PC-3 (cell line): ENCODE measurements around the gene ZNF595. TPM values are rescaled to one million over a fixed set of nuclear protein-coding genes. Genes with fewer than 3 reads are reported as not detected.

ENCODE experiments used
- ATAC-seq: fragments of 200-7000 bp; cut with Tn5 transposase; 2 replicates; pipeline ENCODE4 v1.9.1; 2020; ENCODE audit warnings: mild to moderate bottlenecking, moderate library complexity
- BruUV-seq: library from RNA; stranded (reverse); fragments of 400-500 nt; replicated peaks from 2 replicates; lab custom pipeline; 2021; lab: Mats Ljungman, UMichigan
- CTCF ChIA-PET: fragments of 300-600 bp; sonication (Branson Sonifier 250); formaldehyde crosslinking; loops from one replicate; lab custom pipeline; 2022; ENCODE audit warnings: antibody characterized with exemption; lab: Charles Lee
- POLR2A ChIA-PET: fragments of 300-600 bp; sonication (Branson Sonifier 250); formaldehyde crosslinking; loops from one replicate; lab custom pipeline; 2022; ENCODE audit warnings: antibody characterized with exemption; ENCODE audit not compliant: unreplicated experiment; lab: Charles Lee
- DNase-seq: peaks from one replicate; pipeline ENCODE4 v3.0.0-alpha.2; 2015
- H2AFZ ChIP-seq: fragments of 300-600 bp; sonication (generic); 2 replicates; pipeline ENCODE4 v1.6.0; 2016; ENCODE audit warnings: antibody characterized with exemption, low read length
- H3F3A ChIP-seq: fragments of 300-600 bp; sonication (generic); one replicate; pipeline ENCODE4 v1.6.0; 2017; ENCODE audit warnings: antibody characterized with exemption, low read length, control low read depth, mild to moderate bottlenecking; ENCODE audit not compliant: unreplicated experiment
- H3K27ac ChIP-seq: fragments of 300-600 bp; sonication (generic); 2 replicates; pipeline ENCODE4 v1.5.1; 2016; ENCODE audit warnings: mild to moderate bottlenecking, low read length
- H3K27me3 ChIP-seq: fragments of 300-600 bp; sonication (generic); 2 replicates; pipeline ENCODE4 v1.6.1; 2016; ENCODE audit warnings: low read length, mixed read lengths
- H3K36me3 ChIP-seq: fragments of 300-600 bp; sonication (generic); 2 replicates; pipeline ENCODE4 v1.6.1; 2016; ENCODE audit warnings: low read depth, mixed run types, low read length, mixed read lengths
- H3K4me1 ChIP-seq: fragments of 300-600 bp; sonication (generic); 2 replicates; pipeline ENCODE4 v1.5.1; 2016; ENCODE audit warnings: low read length; ENCODE audit not compliant: insufficient read depth
- H3K4me2 ChIP-seq: fragments of 300-600 bp; sonication (generic); 2 replicates; pipeline ENCODE4 v1.6.0; 2016; ENCODE audit warnings: low read length
- H3K4me3 ChIP-seq: fragments of 300-600 bp; sonication (generic); 2 replicates; pipeline ENCODE4 v1.5.1; 2016; ENCODE audit warnings: mild to moderate bottlenecking, low read length, mixed read lengths
- H3K79me2 ChIP-seq: fragments of 300-600 bp; sonication (generic); 2 replicates; pipeline ENCODE4 v1.6.1; 2017; ENCODE audit warnings: low read length, mixed read lengths
- H3K9ac ChIP-seq: fragments of 300-600 bp; sonication (generic); 2 replicates; pipeline ENCODE4 v1.6.0; 2016; ENCODE audit warnings: mild to moderate bottlenecking, low read length
- H3K9me2 ChIP-seq: fragments of 300-600 bp; sonication (generic); replicated peaks from 2 replicates; pipeline ENCODE4 v1.6.1; 2016; ENCODE audit warnings: mixed run types, low read length, mixed read lengths
- H3K9me3 ChIP-seq: fragments of 300-600 bp; sonication (generic); 2 replicates; pipeline ENCODE4 v1.6.1; 2016; ENCODE audit warnings: low read length, mixed read lengths
- H4K20me1 ChIP-seq: fragments of 300-600 bp; sonication (generic); 2 replicates; pipeline ENCODE4 v1.6.1; 2016; ENCODE audit warnings: low read length, mixed read lengths
- CTCF ChIP-seq: fragments of 300-600 bp; sonication (generic); conservative IDR thresholded peaks from 2 replicates; pipeline ENCODE4 v1.5.1; 2017; ENCODE audit warnings: antibody characterized with exemption, low read depth, mild to moderate bottlenecking, low read length
- EZH2 ChIP-seq: fragments of 300-600 bp; sonication (generic); IDR thresholded peaks from one replicate; pipeline ENCODE4 v1.6.1; 2017; ENCODE audit warnings: antibody characterized with exemption, mild to moderate bottlenecking, low read length; ENCODE audit not compliant: unreplicated experiment
- EZH2phosphoT487 ChIP-seq: fragments of 300-600 bp; sonication (generic); IDR thresholded peaks from 2 replicates; pipeline ENCODE4 v1.6.1; 2018; ENCODE audit warnings: mild to moderate bottlenecking, antibody characterized with exemption, low read length, borderline replicate concordance
- intact Hi-C: fragments of 100-400 bp; cut with micrococcal nuclease; formaldehyde crosslinking; loops from 2 replicates; pipeline ENCODE4 v1.9.0; 2023
- total RNA-seq: library from RNA; depleted of rRNA; stranded (reverse); fragments of >200 nt; gene quantifications from 2 replicates; pipeline ENCODE4 v1.2.3, GENCODE V29; 2014

Gene ZNF595
- total RNA-seq, 1 experiment from 2014 or later: 7.4 TPM

DNA sequence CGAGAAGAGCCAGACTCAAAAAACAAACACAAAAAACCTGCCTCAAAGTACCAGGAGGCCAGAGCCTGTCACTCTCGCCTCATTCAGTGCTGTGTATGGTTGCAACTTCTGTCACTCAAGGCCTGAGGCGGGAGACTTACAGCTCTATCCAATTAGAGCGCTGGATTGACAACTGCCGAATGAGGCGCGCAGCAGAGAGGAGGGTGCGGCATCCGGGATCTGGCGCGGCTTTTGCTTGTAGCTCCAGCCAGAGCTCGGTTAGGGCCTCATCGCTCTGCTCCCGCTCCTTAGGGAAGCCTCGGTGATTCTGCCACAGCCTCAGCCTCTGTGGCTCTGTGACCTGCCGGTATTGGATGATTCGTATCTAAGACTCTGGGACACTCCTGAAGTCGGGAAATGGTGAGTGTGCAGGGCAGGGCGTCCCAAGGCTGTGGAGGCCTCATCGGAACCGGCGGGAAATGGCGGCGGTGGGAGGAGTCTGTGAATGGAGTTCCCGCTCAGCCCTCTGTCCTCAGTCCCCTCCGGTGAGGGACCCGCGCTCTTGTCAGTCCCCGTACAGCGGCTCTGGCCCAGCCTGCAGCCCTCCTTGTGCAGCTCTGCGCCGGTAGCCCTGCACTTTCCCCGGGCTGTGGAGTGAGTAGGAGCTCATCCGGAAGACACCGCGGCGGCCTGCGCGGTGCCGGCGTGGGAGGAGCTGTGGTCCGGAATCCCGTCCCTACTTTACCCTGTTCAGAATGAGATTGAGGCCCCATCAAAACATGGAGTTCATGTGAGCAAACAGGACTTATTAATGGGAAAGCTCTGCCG is 71.4 kb downstream of the ZNF595 start, which contains the start of gene ZNF718:
Gene ZNF718, plus strand, starts transcription at position 227 of the 807 bp plus-strand sequence. Its CDS starts 170 bp downstream, at position 397.
- no peaks in the 10 kb centered on the region for H3F3A ChIP-seq
- H2AFZ ChIP-seq: peak within 1 kb of the TSS; percentile 83
- no peaks in the 10 kb centered on the region for H3K9me2 ChIP-seq
- DNase-seq (peak; percentile 89), ATAC-seq (peak; percentile 98)
- no peaks in the 10 kb centered on the region for H3K4me1 ChIP-seq
- peak within 1 kb of the TSS; percentile 83 for H3K9ac ChIP-seq
- peak within 1 kb of the TSS; percentile 52 for H3K27ac ChIP-seq
- peak within 1 kb of the TSS; percentile 77 for H3K4me3 ChIP-seq
- no peaks in the 10 kb centered on the region for H3K27me3 ChIP-seq
- H3K36me3 ChIP-seq: peaks cover 41% of the 10 kb centered on the region
- BruUV-seq: TSS peak; percentile 51
- ChIA-PET POLR2A (no interaction called here), CTCF (no interaction called here)
- H3K4me2 ChIP-seq: peak within 1 kb of the TSS; percentile 78
- intact Hi-C loops: no loop called here
- H3K9me3 ChIP-seq: peaks cover 15% of the 10 kb centered on the region; the same call in 1 of the 2 replicates
- TF ChIP-seq CTCF: no peak
- no peak for TF ChIP-seq EZH2phosphoT487
- no peak for TF ChIP-seq EZH2
- peaks cover 28% of the 10 kb centered on the region for H3K79me2 ChIP-seq
- no peaks in the 10 kb centered on the region for H4K20me1 ChIP-seq

DNA sequence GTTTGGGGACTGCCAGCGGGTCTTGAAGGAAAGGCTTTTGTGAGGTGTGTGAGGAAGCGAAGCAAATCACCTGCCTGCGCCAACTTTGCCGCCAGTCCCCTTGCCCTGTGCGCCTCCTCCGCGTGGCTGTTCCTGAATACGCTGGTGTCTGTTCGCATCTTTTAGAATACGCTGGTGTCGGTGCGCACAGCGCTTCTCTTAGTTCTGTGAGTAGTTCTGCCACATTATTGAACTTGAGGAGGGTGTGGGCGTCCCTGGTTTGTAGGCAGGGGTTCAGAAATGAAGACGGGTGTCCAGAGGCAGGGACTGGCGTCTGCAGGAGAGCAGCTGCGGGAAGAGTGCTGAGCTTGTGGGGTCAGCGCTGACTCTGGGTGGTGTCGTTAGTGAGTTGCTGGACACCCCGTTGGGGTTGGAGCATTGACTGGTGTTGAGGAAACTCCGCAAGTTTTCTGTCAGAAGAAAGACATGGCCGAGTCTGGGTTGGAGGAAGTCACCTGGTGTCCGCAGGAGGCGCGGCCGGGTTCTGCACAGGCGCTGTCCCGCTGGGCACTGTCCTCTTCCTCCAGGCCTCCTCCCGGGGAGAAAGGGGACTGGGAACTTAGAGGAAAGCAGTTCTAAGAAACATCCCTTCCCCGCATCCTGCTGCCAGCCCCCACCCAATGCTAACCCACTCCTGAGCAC is 72.1 kb downstream of the ZNF595 start:
- no peak for ATAC-seq
- intact Hi-C loops: no loop called here
- Histone ChIP-seq H3K27me3 (no peaks in the 10 kb centered on the region), H3K9me3 (peaks cover 15% of the 10 kb centered on the region; the same call in 1 of the 2 replicates), H3K9me2 (no peaks in the 10 kb centered on the region), H3K79me2 (peaks cover 28% of the 10 kb centered on the region), H3K9ac (peak overlapping the region; percentile 83), H4K20me1 (no peaks in the 10 kb centered on the region), H3K36me3 (peaks cover 48% of the 10 kb centered on the region), H2AFZ (peak overlapping the region; percentile 83), H3K4me3 (peak overlapping the region; percentile 77), H3F3A (no peaks in the 10 kb centered on the region), H3K27ac (no peak overlapping the region), H3K4me2 (peak overlapping the region; percentile 78), H3K4me1 (no peaks in the 10 kb centered on the region)
- ChIA-PET POLR2A (no interaction called here), CTCF (no interaction called here)
- BruUV-seq: no TSS peak
- peak; percentile 1 for DNase-seq
- TF ChIP-seq EZH2 (no peak), CTCF (no peak), EZH2phosphoT487 (no peak)
